HG02943 (cell line): Measurements from ENCODE around the gene NANOG.
"Not testable (repeated sequence)": the region's sequence is repeated elsewhere in the genome, so short reads cannot be mapped to it uniquely, and the experiment has no call there.

Experiments used
- ATAC-seq: cut with Tn5 transposase; IDR thresholded peaks from one replicate; pipeline ENCODE4 v1.9.1; 2021; ENCODE audit warnings: mild to moderate bottlenecking, low read depth, moderate library complexity; ENCODE audit not compliant: unreplicated experiment

The NANOG gene

DNA sequence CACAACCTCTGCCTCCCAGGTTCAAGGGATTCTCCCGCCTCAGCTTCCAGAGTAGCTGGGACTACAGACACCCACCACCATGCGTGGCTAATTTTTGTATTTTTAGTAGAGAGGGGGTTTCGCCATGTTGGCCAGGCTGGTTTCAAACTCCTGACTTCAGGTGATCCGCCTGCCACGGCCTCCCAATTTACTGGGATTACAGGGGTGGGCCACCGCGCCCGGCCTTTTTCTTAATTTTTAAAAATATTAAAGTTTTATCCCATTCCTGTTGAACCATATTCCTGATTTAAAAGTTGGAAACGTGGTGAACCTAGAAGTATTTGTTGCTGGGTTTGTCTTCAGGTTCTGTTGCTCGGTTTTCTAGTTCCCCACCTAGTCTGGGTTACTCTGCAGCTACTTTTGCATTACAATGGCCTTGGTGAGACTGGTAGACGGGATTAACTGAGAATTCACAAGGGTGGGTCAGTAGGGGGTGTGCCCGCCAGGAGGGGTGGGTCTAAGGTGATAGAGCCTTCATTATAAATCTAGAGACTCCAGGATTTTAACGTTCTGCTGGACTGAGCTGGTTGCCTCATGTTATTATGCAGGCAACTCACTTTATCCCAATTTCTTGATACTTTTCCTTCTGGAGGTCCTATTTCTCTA is at the start of gene NANOG:
NANOG (plus strand) TSS at position 519 of the 645 bp plus-strand sequence. CDS start 213 bp downstream, outside the sequence.
- ATAC-seq = not testable (repeated sequence)

DNA sequence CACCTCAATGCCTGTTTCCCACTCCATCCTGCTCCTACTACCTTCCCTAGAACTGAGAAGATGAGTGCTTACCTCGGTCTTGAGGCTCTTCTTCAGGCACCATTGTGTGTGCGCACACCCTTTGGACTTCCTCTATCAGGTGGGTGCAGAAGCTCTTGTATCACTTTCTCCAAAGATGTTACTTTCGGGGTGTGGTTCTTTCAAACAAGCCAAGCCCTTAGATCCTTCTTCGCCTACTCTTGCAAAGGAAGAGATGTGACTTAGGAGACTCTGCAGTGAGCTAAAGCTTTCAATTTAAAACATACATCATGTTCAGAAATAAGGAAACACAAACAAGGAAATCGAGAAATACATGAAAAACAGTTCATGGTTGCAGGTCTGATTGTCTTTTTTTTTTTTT is 42.0 kb upstream of the NANOG start, which contains the start of gene CLEC4C:
CLEC4C (minus strand) TSS at position 130 of the 400 bp plus-strand sequence; CDS start at position 103, 27 bp downstream.
- ATAC-seq = no peak

DNA sequence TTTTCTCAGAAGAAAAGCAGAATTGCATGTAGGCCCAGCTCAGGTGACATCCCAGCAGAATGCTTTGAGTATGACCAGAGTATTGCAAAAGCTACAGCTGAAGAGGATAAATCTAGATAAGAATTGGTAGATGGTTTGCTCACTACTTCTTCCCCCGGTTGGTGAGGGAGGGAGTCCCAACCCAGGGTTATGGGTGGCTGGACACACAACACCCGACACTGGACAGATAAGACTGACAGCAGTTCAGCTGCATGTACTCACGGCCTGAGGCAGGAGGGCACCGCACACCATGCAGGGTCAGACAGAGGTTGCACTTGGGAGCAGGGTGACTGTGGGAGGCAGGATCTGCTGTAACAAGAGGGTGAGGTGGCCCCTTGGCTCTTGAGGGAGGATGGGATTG is 40.4 kb upstream of the NANOG start:
- no peak for ATAC-seq

DNA sequence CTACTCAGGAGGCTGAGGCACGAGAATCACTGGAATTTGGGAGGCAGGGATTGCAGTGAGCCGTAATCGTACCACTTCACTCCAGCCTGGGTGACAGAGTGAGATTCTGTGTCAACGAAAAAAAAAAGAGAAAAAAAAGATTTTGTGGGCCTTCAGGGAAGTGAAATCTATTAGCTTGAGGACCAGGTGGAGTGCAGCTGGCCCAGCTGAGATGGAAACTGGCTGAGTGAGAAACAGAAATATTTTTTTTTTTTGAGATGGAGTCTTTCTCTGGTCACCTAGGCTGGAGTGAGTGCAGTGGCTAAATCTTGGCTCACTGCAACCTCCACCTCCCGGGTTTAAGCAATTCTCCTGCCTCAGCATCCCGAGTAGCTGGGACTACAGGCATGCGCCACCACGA is 39.8 kb upstream of the NANOG start:
- no peak for ATAC-seq

DNA sequence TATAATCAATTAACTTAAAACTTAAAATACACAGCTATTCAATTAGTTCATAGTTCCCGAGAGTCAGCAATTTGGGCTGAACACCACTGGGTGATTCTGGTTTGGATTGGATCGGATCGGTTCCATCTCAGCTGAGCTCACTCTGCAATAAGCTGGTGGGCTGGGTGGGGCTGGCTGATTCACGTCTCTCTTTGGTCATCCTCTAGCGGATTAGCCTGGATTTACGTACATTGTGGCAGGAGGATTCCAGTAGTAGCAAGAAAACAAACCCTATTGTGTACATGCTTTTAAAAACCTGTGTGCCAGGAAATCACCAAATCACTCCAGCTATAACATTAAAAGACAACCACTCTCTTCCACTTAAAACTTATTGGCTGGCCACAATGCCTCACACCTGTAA is 38.9 kb upstream of the NANOG start:
- ATAC-seq = no peak

DNA sequence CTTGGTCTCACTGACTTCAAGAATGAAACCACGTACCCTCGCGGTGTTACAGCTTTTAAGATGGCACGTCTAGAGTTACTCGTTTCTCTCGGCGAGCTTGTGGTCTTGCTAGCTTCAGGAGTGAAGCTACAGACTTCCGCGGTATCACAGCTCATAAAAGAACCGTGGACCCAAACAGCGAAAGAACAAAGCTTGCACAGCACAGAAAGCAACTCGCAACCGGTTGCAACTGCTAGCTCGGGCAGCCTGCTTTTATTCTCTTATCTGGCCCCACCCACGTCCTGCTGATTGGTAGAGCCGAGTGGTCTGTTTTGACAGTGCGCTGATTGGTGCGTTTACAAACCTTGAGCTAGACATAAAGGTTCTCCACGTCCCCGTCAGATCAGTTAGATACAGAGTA is 37.8 kb upstream of the NANOG start:
- no peak for ATAC-seq

DNA sequence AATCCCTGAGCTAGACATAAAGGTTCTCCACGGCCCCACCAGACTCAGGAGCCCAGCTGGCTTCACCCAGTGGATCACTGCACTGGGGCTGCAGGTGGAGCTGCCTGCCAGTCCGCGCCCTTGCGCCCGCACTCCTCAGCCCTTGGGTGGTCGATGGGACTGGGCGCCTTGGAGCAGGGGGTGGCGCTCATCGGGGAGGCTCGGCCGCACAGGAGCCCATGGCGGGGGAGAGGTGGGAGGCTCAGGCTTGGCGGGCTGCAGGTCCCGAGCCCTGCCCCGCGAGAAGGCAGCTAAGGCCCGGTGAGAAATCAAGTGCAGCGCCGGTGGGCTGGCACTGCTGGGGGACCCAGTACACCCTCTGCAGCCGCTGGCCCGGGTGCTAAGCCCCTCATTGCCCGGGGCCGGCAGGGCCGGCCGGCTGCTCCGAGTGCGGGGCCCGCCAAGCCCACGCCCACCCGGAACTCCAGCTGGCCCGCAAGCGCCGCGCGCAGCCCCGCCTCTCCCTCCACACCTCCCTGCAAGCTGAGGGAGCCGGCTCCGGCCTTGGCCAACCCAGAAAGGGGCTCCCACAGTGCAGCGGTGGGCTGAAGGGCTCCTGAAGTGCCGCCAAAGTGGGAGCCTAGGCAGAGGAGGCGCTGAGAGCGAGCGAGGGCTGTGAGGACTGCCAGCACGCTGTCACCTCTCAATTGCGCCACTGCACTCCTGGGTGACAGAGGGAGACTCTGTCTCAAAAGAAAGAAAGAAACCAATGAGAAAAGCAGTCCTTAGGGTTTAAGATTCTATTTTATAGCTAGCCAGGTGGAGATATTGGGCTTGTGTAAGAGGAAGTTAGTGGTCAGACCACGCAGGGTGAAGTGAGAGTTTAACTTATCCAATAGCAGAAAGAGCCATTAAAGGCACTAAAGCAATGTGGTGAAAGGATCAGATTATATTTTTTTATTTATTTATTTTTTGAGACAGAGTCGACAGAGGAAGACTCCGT is 37.0 kb upstream of the NANOG start:
- ATAC-seq = not testable (repeated sequence)

DNA sequence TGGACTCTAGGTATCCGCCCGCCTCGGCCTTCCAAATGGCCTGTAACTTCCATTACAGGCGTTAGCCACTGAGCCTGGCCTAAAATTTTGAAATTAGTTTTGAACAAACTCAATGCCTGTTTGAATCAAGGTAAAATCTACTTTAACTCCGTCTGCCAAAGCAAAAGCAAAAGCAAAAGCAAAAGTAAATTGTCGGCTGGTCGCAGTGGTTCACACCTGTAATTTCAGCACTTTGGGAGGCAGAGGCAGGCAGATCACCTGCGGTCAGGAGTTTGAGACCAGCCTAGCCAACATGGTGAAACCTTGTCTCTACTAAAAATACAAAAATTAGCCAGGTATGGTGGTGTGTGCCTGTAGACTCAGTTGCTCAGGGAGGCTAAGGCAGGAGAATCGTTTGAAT is 33.5 kb upstream of the NANOG start:
- not testable (repeated sequence) for ATAC-seq

DNA sequence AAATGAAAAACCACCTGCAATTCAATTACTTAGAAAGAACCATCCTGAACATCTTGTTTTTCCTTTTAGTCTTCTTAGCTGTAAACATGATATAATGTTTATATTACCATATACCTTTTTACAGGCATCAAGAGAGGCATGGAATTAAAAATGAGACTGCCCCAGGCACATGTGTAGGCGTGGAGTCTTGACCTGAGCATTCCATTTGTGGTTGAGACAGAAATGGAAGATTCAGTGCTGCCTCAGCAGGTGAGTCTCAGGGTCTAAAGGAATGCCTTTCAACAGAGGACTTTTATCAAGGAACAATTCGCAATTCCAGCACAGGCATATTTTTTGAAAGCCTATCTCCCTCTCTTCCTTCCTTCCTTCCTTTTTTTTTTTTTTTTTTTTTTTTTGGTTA is 32.2 kb upstream of the NANOG start:
- ATAC-seq = no peak

DNA sequence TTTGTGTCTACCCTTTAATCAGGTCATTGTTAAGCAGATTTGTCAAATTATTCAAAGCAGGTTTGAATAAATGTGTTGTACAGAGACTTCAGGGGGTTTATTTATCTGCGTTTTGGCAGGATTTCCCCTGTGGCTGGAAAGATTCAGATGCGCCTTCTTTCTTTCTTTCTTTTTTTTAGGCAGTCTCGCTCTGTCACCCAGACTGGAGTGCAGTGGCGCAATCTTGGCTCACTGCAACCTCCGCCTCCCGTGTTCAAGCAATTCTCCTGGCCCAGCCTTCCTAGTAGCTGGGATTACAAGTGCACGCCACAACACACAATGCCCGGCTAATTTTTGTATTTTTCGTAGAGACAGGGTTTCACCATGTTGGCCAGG is 30.4 kb upstream of the NANOG start:
- ATAC-seq = no peak

DNA sequence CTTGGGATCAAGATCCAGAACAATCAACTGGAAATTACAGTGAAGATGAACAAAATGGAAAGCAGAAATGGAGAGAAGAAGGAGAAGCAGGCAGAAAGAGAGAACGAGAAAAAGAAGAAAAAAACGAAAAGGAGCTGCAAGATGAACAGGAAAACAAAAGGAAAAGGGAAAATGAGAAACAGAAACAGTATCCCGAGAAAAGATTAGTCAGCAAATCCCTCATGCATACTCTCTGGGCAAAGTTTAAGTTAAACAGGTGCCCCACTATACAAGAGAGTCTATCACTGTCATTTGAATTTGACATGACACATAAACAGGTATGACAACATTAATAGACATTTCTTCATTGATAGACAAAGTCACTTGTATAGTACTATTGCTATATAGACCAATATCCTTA is 19.2 kb upstream of the NANOG start:
- no peak for ATAC-seq

DNA sequence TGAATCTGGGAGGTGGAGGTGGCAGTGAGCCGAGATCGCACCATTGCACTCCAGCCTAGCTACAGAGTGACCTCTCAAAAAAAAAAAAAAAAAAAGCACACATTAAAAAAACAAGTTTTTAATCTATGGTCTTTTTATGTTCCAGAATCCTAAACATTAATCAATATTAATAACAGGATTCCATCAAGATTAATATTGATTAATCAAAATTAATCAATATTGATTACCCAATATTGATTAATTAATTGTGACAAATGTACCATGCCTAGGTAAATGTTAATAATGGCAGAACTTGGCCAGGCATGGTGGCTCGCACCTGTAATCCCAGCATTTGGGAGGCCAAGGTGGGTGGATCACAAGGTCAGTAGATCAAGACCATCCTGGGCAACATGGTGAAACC is 7.9 kb upstream of the NANOG start:
- ATAC-seq = no peak

DNA sequence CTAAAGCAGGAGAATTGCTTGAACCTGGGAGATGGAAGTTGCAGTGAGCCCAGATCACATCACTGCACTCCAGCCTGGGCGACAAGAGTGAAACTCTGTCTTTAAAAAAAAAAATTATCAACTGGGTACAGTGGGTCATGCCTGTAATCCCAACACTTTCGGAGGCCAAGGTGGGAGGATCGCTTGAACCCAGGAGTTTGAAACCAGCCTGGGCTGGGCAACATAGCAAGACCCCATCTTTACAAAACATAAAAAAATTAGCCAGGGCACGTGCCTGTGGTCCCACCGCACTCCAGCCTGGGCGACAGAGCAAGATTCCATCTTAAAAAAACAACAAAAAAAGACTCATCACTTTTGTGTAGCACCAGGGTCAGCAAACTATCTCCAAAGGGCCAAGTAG is 7.1 kb upstream of the NANOG start:
- no peak for ATAC-seq

DNA sequence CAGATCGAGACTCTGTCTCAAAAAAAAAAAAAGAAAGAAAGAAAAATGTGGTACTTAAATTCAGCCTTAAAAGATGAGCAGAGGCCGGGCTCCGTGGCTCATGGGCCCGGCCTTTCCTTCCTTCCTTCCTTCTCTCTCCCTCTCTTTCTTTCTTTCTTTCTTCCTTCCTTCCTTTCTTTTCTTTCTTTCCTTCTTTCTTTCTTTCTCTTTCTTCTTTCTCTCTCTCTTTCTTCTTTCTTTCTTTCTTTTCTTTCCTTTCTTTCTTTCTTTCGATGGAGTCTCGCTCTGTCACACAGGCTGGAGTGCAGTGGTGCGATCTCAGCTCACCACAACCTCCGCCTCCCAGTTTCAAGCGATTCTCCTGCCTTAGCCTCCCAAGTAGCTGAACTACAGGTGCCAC is 5.8 kb upstream of the NANOG start:
- ATAC-seq = not testable (repeated sequence)

DNA sequence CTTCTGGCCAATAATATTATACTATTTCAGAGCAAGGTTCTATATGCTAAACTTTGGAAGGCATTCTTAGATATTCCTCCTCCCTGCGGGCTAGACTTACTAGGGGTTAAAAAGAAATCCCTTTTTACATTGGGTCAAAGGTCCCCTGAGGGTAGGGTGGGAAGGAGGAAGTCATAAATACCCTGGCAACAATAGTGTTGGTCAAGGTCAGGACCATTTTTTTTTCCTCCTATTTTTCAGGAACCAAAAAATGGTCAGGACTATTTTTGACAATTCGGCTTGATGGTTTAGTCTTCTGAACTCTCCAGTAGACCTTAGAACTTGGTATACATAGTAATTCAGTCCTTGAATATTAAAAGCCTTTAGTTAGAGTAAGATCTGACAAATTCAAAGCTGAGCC is 4.5 kb upstream of the NANOG start:
- ATAC-seq = no peak

DNA sequence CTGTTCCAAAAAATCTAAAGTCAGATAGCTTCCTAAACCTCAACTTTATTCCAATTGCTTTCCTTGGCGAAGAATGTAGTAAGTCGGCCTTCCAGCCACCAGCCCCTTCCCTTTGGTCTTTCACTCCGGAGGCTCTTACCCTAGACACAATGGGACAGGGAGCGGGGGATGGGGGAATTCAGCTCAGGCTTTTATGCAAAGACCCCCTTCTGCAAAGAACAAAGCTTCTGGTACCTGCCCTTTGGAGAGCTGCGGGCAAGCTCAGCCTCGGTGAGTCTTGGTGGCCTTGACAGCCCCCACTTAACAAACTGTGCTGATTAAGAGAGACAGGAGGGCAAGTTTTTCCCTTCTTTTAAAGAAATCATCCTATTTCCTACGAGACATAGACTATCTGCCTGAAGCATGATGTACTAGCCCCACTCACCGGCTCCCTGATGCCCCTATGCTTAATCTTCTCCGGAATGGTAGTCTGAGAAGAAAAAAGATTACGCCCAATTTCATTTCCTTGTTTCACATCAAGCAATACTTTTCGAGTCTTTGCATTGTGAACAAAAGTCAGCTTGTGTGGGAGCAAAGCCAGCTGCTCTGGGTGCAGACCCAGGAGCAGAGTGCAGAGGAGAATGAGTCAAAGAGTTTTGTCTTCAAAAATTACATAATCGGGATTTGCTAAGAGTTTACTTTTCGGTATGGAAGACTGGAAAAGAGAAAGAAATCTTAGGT is 1.5 kb upstream of the NANOG start:
- ATAC-seq = no peak

DNA sequence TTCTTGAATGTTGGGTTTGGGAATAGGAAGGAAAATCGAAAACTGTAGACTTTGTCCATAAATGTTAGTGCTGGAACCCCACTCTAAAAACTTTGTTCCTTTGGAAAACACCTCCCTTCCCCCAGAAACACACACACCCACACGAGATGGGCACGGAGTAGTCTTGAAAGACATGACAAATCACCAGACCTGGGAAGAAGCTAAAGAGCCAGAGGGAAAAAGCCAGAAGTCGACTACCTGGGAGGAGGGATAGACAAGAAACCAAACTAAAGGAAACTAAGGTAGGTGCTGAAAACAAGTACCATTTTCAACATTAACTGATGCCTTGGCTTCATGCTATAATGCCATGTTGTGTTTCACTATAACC is 925 bp upstream of the NANOG start:
- ATAC-seq = no peak

DNA sequence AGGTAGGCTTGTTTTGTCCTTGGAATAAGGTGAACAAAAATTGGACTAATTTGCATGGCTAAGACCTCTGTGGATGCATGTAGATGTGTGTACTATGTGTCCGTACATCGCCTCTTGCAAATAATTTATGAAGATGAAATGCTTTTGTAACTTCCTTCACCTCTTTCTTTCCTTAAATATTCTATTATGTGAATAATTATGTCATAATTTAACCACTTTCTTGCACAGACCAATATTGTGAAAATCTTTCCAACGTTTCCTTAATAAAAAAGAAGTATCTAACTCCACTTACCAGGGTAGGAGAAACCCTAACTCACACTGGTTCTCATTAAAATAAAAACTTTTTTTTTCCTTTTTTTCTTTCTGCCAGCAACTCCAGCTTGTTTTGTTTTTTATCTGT is 4.0 kb downstream of the NANOG start:
- ATAC-seq = no peak

DNA sequence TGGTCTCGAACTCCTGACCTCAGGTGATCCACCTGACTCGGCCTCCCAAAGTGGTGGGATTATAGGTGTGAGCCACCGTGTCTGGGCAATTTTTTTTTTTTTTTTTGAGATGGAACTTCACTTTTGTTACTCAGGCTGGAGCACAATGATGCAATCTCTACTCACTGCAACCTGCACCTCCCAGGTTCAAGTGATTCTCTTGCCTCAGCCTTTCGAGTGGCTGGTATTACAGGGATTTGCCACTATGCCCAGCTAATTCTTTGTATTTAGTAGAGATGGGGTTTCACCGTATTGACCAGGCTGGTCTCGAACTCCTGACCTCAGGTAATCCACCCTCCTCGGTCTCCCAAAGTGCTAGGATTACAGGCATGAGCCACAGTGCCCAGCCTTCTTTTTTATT is 8.1 kb downstream of the NANOG start:
- ATAC-seq = not testable (repeated sequence)

DNA sequence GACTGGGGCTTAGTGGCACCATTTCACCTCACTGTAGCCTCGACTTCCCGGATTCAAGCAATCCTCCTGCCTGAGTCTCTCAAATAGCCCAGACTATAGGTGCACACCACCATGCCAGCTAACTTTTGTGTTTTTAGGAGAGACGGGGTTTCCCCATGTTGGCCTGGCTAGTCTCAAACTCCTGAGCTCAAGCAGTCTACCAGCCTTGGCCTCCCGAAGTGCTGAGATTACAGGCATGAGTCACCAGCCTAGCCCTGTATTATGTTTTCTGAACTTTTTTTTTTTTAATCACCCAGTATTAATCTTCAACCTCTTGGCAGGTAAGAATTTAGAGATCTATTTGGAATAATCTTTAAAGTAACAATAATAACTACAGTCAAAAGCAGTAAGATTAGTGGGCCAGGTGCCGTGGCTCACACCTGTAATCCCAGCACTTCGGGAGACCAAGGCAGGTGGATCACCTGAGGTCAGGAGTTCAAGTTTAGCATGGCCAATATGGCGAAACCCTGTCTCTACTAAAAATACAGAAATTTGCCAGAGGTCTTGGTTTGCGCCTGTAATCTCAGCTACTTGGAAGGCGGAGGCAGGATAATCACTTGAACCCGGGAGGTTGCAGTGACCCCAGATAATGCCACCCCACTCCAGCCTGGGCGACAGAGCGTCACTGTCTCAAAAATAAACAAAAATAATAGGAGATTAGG is 8.6 kb downstream of the NANOG start:
- no peak for ATAC-seq
